Suprapubic skin (tissue), 4 donors: ENCODE results near the gene PMAIP1.

ENCODE experiments used
- EP300 ChIP-seq: sonication (generic); formaldehyde crosslinking; IDR thresholded peaks from one replicate; pipeline ENCODE4 v1.6.1; 2017; ENCODE audit warnings: antibody characterized with exemption
- POLR2A ChIP-seq, 2 donors: fragments of 450-650 bp; IDR thresholded peaks; one replicate each; pipeline ENCODE4 v1.6.1; 2017; ENCODE audit warnings: antibody characterized with exemption in 2 of 2, mild to moderate bottlenecking in 2 of 2, moderate library complexity in 2 of 2
- POLR2AphosphoS5 ChIP-seq, 3 donors: sonication (generic); formaldehyde crosslinking; IDR thresholded peaks; one replicate each; pipeline ENCODE4 v1.6.1; 2017; ENCODE audit warnings: antibody characterized with exemption in 3 of 3
- TF ChIP-seq, protein P1 (sequence below), 2 donors: fragments of 200-600 bp in 1 of 2; fragments of 450-650 bp in 1 of 2; sonication (generic) in 1 of 2; IDR thresholded peaks; one replicate each; pipeline ENCODE4 v1.5.1; 2016 to 2019; ENCODE audit warnings: antibody characterized with exemption in 2 of 2, mild to moderate bottlenecking in 1 of 2, moderate library complexity in 1 of 2

DNA sequence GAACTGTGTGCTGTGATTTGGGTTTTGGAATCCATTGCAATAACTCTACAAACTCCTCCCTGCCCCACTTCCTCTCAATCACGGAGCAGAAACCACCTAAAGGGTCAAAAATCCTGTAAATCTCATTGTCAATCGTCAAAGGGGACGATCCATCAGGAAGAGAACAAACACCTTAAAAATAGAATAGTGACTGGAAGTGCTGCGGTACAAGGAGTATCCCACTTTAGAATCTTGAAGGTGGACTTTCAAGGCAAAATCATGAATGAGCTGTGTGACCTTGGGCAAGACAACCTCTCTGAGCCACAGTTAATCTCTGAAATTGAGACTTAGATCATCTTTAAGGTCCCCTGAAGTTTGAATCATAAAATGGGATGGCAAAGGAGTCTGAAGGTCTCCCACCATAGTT lies 5.9 kb downstream of the PMAIP1 start:
- TF ChIP-seq POLR2A (IDR thresholded peaks at IDR 0.05) (no peak), POLR2AphosphoS5 (IDR thresholded peaks at IDR 0.05) (no peak), EP300 (no peak)
- TF ChIP-seq, protein P1, sequence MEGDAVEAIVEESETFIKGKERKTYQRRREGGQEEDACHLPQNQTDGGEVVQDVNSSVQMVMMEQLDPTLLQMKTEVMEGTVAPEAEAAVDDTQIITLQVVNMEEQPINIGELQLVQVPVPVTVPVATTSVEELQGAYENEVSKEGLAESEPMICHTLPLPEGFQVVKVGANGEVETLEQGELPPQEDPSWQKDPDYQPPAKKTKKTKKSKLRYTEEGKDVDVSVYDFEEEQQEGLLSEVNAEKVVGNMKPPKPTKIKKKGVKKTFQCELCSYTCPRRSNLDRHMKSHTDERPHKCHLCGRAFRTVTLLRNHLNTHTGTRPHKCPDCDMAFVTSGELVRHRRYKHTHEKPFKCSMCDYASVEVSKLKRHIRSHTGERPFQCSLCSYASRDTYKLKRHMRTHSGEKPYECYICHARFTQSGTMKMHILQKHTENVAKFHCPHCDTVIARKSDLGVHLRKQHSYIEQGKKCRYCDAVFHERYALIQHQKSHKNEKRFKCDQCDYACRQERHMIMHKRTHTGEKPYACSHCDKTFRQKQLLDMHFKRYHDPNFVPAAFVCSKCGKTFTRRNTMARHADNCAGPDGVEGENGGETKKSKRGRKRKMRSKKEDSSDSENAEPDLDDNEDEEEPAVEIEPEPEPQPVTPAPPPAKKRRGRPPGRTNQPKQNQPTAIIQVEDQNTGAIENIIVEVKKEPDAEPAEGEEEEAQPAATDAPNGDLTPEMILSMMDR (IDR thresholded peaks at IDR 0.05) = no peak
